HEK293T (cell line): Measurements from ENCODE around the gene DGKE.

Source experiments
- SP1 ChIP-seq: fragments of 450-650 bp; IDR thresholded peaks from 2 replicates; pipeline ENCODE4 v1.6.1; 2017
- SUZ12 ChIP-seq: fragments of 450-650 bp; IDR thresholded peaks from 2 replicates; pipeline ENCODE4 v1.6.1; 2016; ENCODE audit warnings: mild to moderate bottlenecking

DNA sequence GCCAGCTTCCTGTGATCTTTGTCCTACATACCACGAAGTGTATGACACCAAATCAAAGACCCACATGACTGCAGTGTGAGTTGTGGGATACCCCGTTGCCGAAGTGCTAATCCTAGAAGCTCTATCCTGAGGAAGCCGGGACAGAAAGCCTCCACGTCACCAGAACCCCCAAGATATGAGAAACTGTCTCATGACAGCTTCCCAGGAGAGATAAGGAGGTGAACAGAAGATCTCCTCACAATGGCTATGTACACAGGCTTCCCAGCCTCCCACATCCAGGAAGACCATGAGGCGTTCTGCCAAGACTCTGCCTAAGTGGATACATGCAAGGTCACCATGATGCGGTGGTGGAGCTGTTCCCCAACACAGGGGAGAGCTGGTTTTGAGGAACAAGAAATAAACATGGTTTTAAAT is 42.8 kb downstream of the DGKE start:
- TF ChIP-seq SUZ12 (no peak), SP1 (no peak)
